ENCODE data around the gene TRIM16. TPM values are rescaled to one million over a fixed set of nuclear protein-coding genes. Genes with fewer than 3 reads are reported as not detected.

The TRIM16 gene
- total RNA-seq, 1 donor from 2014 or later, result 9.7 TPM

- H3K36me3 Mint-ChIP-seq (ENCODE audit: low read depth), result peaks cover 17% of the 10 kb centered on the region
- H3K4me1 Mint-ChIP-seq, result peaks cover 6% of the 10 kb centered on the region
- ChIA-PET POLR2A (no interaction called here), CTCF (no interaction called here)
- no peak for DNase-seq
- no peak for ATAC-seq (ENCODE audit: low read depth)
- no peak overlapping the region for H3K4me3 Mint-ChIP-seq
- intact Hi-C loops (cut with micrococcal nuclease), result no loop called here
- no peaks in the 10 kb centered on the region for H3K9me3 Mint-ChIP-seq
- TF ChIP-seq, protein P1, sequence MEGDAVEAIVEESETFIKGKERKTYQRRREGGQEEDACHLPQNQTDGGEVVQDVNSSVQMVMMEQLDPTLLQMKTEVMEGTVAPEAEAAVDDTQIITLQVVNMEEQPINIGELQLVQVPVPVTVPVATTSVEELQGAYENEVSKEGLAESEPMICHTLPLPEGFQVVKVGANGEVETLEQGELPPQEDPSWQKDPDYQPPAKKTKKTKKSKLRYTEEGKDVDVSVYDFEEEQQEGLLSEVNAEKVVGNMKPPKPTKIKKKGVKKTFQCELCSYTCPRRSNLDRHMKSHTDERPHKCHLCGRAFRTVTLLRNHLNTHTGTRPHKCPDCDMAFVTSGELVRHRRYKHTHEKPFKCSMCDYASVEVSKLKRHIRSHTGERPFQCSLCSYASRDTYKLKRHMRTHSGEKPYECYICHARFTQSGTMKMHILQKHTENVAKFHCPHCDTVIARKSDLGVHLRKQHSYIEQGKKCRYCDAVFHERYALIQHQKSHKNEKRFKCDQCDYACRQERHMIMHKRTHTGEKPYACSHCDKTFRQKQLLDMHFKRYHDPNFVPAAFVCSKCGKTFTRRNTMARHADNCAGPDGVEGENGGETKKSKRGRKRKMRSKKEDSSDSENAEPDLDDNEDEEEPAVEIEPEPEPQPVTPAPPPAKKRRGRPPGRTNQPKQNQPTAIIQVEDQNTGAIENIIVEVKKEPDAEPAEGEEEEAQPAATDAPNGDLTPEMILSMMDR (IDR thresholded peaks at IDR 0.05), result no peak
- H3K27me3 Mint-ChIP-seq, result no peaks in the 10 kb centered on the region
- no peak overlapping the region for H3K27ac Mint-ChIP-seq
Observed at GRCh38 chr17:15660077-15660476, 24.0 kb downstream of the TRIM16 start.

GRCh38 chr17:15659663-15660062 lies 24.4 kb downstream of the TRIM16 start:
- peaks cover 6% of the 10 kb centered on the region for H3K4me1 Mint-ChIP-seq
- CTCF ChIA-PET, result no interaction called here
- intact Hi-C loops (cut with micrococcal nuclease), result no loop called here
- TF ChIP-seq, protein P1 (IDR thresholded peaks at IDR 0.05), result no peak
- no peak for ATAC-seq (ENCODE audit: low read depth)
- DNase-seq, result no peak
- no peak overlapping the region for H3K27ac Mint-ChIP-seq
- no peaks in the 10 kb centered on the region for H3K9me3 Mint-ChIP-seq
- H3K36me3 Mint-ChIP-seq (ENCODE audit: low read depth), result peaks cover 17% of the 10 kb centered on the region
- no peak overlapping the region for H3K4me3 Mint-ChIP-seq
- H3K27me3 Mint-ChIP-seq, result no peaks in the 10 kb centered on the region
- POLR2A ChIA-PET, result no interaction called here

GRCh38 chr17:15659236-15659635 lies 24.9 kb downstream of the TRIM16 start:
- TF ChIP-seq, protein P1 (IDR thresholded peaks at IDR 0.05), result no peak
- DNase-seq (no peak), ATAC-seq (ENCODE audit: low read depth) (no peak)
- POLR2A ChIA-PET, result no interaction called here
- H3K27me3 Mint-ChIP-seq, result no peaks in the 10 kb centered on the region
- H3K4me1 Mint-ChIP-seq, result peaks cover 6% of the 10 kb centered on the region
- intact Hi-C loops (cut with micrococcal nuclease), result no loop called here
- H3K36me3 Mint-ChIP-seq (ENCODE audit: low read depth), result peaks cover 13% of the 10 kb centered on the region
- H3K4me3 Mint-ChIP-seq, result no peak overlapping the region
- H3K9me3 Mint-ChIP-seq, result no peaks in the 10 kb centered on the region
- CTCF ChIA-PET, result no interaction called here
- H3K27ac Mint-ChIP-seq, result no peak overlapping the region

DNA sequence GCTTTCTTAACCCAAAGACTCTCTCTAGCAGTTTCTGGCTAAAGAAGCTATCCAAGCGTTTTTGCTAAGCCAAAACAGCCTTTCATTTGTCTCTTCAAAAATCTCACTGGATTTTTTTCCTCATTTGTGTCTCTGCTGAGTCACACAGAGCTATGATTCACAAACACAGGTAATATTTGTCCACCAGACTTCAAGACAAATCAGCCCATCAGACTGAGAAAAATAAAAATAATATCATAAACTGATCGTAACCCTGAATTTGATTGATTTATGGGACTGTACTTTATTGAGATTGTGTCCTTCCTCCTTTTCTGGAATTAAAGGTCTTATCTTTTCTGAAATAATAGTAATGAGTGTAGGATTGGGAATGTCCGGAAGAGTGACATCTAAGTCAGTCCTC lies 25.8 kb downstream of the TRIM16 start:
- no peak overlapping the region for H3K27ac Mint-ChIP-seq
- ChIA-PET POLR2A (no interaction called here), CTCF (no interaction called here)
- intact Hi-C loops (cut with micrococcal nuclease), result no loop called here
- H3K27me3 Mint-ChIP-seq, result no peaks in the 10 kb centered on the region
- H3K4me3 Mint-ChIP-seq, result no peak overlapping the region
- ATAC-seq (ENCODE audit: low read depth) (no peak), DNase-seq (no peak)
- TF ChIP-seq, protein P1 (IDR thresholded peaks at IDR 0.05), result no peak
- peaks cover 6% of the 10 kb centered on the region for H3K4me1 Mint-ChIP-seq
- peaks cover 6% of the 10 kb centered on the region for H3K36me3 Mint-ChIP-seq (ENCODE audit: low read depth)
- H3K9me3 Mint-ChIP-seq, result no peaks in the 10 kb centered on the region

DNA sequence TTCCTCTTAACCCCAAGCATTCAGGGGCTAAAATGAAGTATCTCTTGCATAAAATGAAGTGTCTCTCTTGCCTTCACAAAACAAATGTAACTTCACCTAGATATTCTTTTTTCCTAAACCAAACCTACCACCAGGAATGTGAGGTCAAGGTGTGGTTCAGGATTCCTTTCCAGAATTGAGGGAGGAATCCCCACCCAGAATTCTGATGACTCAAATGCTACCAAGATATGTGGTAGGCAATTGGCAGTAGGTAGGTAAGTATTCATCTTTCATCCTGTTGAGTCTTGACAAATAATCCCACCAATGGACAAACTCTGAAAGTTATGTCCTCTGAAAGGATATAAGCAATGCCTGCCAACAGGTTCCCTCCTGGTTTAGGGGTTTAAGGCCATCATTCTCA lies 26.2 kb downstream of the TRIM16 start:
- intact Hi-C loops (cut with micrococcal nuclease), result no loop called here
- peaks cover 6% of the 10 kb centered on the region for H3K4me1 Mint-ChIP-seq
- H3K36me3 Mint-ChIP-seq (ENCODE audit: low read depth), result peaks cover 6% of the 10 kb centered on the region
- DNase-seq (no peak), ATAC-seq (ENCODE audit: low read depth) (no peak)
- H3K27ac Mint-ChIP-seq, result no peak overlapping the region
- H3K27me3 Mint-ChIP-seq, result no peaks in the 10 kb centered on the region
- CTCF ChIA-PET, result no interaction called here
- TF ChIP-seq, protein P1 (IDR thresholded peaks at IDR 0.05), result no peak
- H3K9me3 Mint-ChIP-seq, result no peaks in the 10 kb centered on the region
- no peak overlapping the region for H3K4me3 Mint-ChIP-seq
- POLR2A ChIA-PET, result no interaction called here
